Measurements from ENCODE around the gene SPRR4.

Gene SPRR4

DNA sequence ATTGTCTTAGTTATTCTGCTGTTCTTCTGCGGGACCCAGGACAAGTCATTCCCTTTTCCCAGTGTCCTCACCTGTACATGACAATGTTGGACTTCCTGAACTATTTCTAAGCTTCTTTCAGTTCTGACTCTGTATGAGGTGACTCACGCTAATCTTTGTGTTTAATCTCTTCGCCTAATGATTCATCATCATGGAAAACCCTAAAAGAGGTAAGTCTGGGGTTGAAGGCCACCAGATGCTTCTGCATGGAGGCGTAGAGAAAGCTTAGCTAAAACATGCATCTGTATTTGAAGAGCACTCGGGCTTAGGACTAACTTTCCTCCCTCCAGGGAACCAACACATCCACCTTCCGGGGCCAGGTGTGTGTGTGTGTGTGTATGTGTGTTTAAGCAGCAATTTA is 16.0 kb upstream of the SPRR4 start:
- TF ChIP-seq ZFX (IDR thresholded peaks at IDR 0.05) = no peak
- TF ChIP-seq, protein P1, sequence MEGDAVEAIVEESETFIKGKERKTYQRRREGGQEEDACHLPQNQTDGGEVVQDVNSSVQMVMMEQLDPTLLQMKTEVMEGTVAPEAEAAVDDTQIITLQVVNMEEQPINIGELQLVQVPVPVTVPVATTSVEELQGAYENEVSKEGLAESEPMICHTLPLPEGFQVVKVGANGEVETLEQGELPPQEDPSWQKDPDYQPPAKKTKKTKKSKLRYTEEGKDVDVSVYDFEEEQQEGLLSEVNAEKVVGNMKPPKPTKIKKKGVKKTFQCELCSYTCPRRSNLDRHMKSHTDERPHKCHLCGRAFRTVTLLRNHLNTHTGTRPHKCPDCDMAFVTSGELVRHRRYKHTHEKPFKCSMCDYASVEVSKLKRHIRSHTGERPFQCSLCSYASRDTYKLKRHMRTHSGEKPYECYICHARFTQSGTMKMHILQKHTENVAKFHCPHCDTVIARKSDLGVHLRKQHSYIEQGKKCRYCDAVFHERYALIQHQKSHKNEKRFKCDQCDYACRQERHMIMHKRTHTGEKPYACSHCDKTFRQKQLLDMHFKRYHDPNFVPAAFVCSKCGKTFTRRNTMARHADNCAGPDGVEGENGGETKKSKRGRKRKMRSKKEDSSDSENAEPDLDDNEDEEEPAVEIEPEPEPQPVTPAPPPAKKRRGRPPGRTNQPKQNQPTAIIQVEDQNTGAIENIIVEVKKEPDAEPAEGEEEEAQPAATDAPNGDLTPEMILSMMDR (conservative IDR thresholded peaks at IDR 0.05) = no peak
- H3K27ac ChIP-seq = no peak overlapping the region

DNA sequence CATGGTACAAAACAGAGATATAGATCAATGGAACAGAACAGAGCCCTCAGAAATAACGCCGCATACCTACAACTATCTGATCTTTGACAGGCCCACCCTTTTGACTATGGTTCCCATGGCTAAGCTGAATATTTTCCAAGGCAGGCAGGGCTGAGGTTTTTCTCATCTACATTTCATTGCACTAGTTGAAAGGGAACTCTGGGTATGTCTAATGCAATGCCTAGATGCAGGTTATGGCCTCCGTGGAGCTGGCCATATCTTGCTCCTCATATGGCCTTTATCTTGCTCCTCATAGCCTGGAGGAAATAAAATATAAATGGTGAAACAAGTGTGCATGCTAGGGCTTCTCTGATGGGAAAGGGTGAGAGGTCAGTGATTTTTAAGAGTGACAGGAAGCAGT is 12.9 kb upstream of the SPRR4 start:
- no peak overlapping the region for H3K27ac ChIP-seq
- TF ChIP-seq, protein P1 (conservative IDR thresholded peaks at IDR 0.05) = no peak
- no peak for TF ChIP-seq ZFX (IDR thresholded peaks at IDR 0.05)

DNA sequence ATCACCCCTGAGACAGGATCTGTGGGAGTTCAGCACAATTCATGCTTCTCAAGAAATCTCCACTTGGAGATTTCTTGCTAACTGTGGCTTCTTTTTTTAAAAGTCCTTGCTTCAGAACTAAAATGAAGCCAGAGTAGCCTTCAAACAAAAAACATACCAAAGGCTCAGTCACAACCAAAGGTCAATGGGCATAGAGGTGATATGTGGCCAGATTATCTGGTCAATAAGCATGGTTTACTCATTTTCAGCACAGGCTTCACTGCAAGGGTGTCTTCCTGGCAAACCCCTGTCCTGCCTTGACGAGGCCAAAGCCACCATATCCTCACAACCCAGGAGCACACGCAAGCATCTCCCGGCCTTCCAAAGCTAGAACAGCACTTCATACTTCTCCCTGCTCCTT is 11.2 kb upstream of the SPRR4 start:
- H3K27ac ChIP-seq = no peak overlapping the region
- no peak for TF ChIP-seq ZFX (IDR thresholded peaks at IDR 0.05)
- TF ChIP-seq, protein P1 (conservative IDR thresholded peaks at IDR 0.05) = no peak

DNA sequence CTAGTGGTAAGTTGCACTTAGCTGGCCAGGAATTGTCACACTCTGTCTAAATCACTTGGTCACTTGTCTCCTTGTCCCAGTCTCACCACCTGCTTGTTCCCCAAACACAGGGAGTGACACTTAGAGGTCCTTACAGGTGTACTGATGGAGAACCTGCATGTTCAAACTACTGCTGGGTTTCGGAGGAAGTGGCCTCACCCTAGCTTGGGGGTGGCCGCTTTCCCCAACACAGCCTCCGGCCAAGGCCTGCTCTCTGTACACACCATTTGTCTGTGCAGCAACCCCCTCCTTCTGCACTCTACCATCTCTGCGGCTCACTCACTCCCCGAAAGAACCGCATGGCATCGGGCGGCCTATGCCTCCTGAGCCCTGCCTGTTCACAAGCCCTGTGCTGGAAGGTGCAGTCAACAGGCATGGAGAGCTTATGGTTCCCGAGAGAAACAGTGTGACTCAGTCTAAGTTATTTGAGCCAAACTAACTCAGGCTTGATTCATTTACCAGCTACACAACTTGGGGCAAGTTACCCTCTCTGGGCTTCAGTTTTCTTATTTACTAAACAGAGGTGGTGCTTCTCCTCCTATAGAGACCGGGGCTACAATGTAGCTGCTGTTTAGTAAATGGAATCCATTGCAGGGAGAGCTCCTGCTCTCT is 10.5 kb upstream of the SPRR4 start:
- TF ChIP-seq ZFX (IDR thresholded peaks at IDR 0.05) = no peak
- TF ChIP-seq, protein P1 (conservative IDR thresholded peaks at IDR 0.05) = no peak
- no peak overlapping the region for H3K27ac ChIP-seq

DNA sequence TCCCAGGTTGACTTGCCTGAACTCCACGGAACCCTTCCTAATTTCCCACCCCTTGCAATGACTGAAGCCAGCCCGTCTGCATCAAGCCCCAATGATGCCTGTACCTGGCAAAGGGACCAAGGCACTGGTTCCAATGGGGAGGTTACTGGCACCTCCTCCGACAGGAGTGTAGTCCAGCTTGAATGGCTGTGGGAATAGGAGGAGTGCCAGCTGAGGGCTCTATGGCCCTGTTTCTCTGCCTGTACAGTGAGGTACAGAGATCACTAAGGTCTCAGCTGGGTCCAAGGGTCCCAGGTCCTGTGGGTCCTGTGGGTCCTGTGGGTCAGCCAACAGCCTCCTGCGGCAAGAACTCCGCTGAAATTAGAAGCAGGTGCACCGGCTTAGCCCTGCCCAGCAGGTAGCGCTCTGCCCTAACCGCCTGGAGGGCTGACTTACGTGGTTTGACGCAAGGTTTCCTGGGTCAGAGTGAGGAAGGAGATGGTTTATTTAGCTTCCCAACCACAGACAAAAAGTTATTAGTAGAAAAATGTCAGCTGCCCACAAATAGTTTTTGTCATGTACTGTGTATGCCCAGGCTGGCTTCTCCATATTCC is 9.9 kb upstream of the SPRR4 start:
- no peak overlapping the region for H3K27ac ChIP-seq
- TF ChIP-seq ZFX (IDR thresholded peaks at IDR 0.05) = no peak
- TF ChIP-seq, protein P1 (conservative IDR thresholded peaks at IDR 0.05) = peak; percentile 11; the same call in 1 of the 2 replicates

DNA sequence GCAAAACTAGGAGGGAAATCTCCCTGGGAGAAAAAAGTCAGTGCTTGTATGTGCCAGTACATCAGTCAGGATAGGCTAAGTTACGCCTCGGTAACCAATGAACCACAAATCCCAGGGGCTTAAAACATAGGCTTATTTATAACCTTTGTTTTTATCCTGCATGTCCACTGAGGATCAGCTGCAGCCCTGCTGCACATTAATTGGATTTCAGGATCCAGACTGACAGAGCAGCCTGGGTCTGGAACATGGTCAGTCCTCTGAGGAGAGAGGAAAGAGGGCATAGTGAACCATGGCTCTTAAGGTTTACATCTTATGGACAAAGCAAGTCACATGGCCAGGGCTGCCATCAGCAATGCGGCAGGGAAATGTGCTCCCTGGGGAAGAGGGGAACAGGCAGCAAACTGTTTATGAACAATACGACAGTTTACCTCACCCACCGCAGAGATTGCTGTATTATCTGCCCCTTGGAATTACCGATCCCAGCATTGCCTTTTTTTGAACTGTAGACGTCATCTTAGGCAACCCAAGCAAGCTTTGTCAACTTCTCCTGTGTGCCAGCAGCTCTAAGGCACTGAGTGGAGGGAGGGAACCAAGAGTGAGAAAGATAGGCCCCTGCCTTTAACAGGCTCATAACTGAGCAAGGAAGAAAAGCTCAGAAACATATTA is 9.1 kb upstream of the SPRR4 start:
- no peak overlapping the region for H3K27ac ChIP-seq
- TF ChIP-seq, protein P1 (conservative IDR thresholded peaks at IDR 0.05) = no peak
- TF ChIP-seq ZFX (IDR thresholded peaks at IDR 0.05) = no peak

DNA sequence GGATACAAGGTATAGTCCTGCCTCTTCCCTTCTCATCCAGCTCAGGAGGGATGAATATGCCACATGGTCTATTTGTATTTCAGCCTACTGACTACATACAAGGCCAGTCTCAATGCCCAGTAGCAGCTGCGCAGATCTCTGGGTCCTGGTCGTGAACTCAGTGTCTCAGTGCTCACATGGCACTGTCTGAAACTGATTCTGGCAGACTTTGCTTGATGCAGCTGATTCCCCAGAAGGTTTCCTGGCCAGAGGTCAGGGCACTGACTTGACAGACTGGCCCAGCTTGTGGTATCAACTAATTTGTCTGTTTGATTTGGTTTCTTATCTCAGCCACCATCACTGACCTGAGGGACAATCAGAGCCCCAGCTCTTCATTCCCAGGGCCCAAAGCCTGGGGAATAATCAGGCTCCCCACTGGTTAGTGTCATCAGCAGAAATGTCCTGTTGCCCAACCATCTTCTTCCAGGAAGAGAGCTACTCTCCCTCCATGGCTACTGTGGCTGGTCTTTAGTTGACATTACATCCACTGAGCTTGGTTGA is 7.5 kb upstream of the SPRR4 start:
- TF ChIP-seq, protein P1 (conservative IDR thresholded peaks at IDR 0.05) = no peak
- TF ChIP-seq ZFX (IDR thresholded peaks at IDR 0.05) = no peak
- H3K27ac ChIP-seq = peak overlapping the region; percentile 1; the same call in 1 of the 2 replicates
